ENCODE data around the gene CMC1.

The CMC1 gene

GRCh38 chr3:28300345-28300962 lies 59.0 kb downstream of the CMC1 start:
- Histone ChIP-seq H3K4me1 (ENCODE audit: control insufficient read depth, insufficient read depth, low read length) (no peaks in the 10 kb centered on the region), H3K4me3 (ENCODE audit: low read length in 2 of 2) (no peak overlapping the region), H3K27ac (ENCODE audit: low read length) (no peak overlapping the region), H3K9ac (ENCODE audit: low read length in 2 of 2) (no peak overlapping the region), H3K27me3 (ENCODE audit: control insufficient read depth in 1 of 2, insufficient read depth in 2 of 2, low read length in 2 of 2) (no peaks in the 10 kb centered on the region), H3K9me3 (ENCODE audit: control insufficient read depth in 2 of 2, low read length in 2 of 2) (no peaks in the 10 kb centered on the region), H3K36me3 (ENCODE audit: control insufficient read depth in 2 of 2, insufficient read depth in 2 of 2, low read length in 2 of 2) (peaks cover 0 to 3% of the 10 kb centered on the region in 2 donors)

DNA sequence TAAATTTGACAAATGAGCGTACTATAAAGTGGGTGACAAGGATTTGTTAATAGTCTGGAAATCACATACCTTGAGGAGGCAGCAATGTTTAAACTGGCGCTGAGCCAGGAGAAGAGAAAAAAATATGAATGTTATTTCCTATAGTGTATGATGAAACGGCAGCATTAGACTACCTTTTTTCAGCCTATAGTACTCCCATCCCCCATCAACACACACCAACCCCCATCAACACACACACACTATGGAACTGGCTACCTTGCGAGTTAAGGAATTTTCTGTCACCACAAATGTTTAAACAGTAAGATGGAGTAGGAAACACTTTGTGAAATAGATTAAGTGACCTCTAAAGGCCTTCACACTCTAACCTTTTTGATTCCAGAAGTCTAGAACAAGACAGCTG lies 60.3 kb downstream of the CMC1 start:
- Histone ChIP-seq H3K9ac (ENCODE audit: low read length in 2 of 2) (no peak overlapping the region), H3K27me3 (ENCODE audit: control insufficient read depth in 1 of 2, insufficient read depth in 2 of 2, low read length in 2 of 2) (no peaks in the 10 kb centered on the region), H3K9me3 (ENCODE audit: control insufficient read depth in 2 of 2, low read length in 2 of 2) (no peaks in the 10 kb centered on the region), H3K4me3 (ENCODE audit: low read length in 2 of 2) (no peak overlapping the region), H3K36me3 (ENCODE audit: control insufficient read depth in 2 of 2, insufficient read depth in 2 of 2, low read length in 2 of 2) (peaks cover 0 to 3% of the 10 kb centered on the region in 2 donors), H3K4me1 (ENCODE audit: control insufficient read depth, insufficient read depth, low read length) (no peaks in the 10 kb centered on the region), H3K27ac (ENCODE audit: low read length) (no peak overlapping the region)

DNA sequence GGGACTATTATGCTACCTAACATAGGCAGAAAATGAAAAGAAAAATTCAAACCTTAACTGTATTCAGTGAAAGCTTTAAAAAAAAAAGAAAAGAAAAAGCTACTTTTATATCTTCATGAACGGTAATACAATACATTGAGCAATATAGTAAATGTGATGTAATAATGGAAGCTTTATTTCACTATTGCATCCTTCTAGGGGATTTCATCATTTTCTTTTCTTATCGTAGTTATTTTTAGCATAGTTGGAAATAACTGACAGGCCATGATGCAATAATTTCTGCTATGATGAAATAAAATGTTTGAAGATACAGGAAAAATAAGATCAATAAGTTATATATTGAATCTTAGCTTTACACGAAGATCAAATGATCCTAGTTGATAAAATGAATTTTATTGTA lies 66.8 kb downstream of the CMC1 start:
- Histone ChIP-seq H3K36me3 (ENCODE audit: control insufficient read depth in 2 of 2, insufficient read depth in 2 of 2, low read length in 2 of 2) (no peaks in the 10 kb centered on the region), H3K9ac (ENCODE audit: low read length in 2 of 2) (no peak overlapping the region), H3K4me1 (ENCODE audit: control insufficient read depth, insufficient read depth, low read length) (no peaks in the 10 kb centered on the region)

DNA sequence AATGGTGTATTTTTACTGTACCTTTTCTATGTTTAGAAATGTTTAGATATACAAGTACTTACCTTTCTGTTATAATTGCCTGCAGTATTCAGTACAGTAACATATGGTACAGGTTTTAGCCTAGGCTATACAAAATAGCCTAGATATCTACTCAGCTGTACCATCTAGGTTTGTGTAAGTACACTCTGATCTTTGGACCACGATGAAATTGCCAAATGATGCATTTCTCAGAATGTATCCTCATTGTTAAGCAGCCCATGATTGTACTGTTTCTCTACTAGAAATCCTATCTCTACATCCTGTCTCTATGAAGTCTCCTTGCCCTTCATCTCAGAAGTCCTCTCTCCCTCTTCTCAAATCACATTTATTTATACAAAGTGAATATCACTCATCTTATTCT lies 74.3 kb downstream of the CMC1 start:
- Histone ChIP-seq H3K4me1 (ENCODE audit: control insufficient read depth, insufficient read depth, low read length) (no peaks in the 10 kb centered on the region), H3K9me3 (ENCODE audit: control insufficient read depth in 2 of 2, low read length in 2 of 2) (no peaks in the 10 kb centered on the region), H3K4me3 (ENCODE audit: low read length in 2 of 2) (no peak overlapping the region), H3K27me3 (ENCODE audit: control insufficient read depth in 1 of 2, insufficient read depth in 2 of 2, low read length in 2 of 2) (no peaks in the 10 kb centered on the region), H3K36me3 (ENCODE audit: control insufficient read depth in 2 of 2, insufficient read depth in 2 of 2, low read length in 2 of 2) (no peaks in the 10 kb centered on the region), H3K27ac (ENCODE audit: low read length) (no peak overlapping the region), H3K9ac (ENCODE audit: low read length in 2 of 2) (no peak overlapping the region)

More for the DNA sequence above, 66.8 kb downstream of the CMC1 start:
- Histone ChIP-seq H3K27me3 (ENCODE audit: control insufficient read depth in 1 of 2, insufficient read depth in 2 of 2, low read length in 2 of 2) (no peaks in the 10 kb centered on the region), H3K27ac (ENCODE audit: low read length) (no peak overlapping the region), H3K4me3 (ENCODE audit: low read length in 2 of 2) (no peak overlapping the region), H3K9me3 (ENCODE audit: control insufficient read depth in 2 of 2, low read length in 2 of 2) (no peaks in the 10 kb centered on the region)

DNA sequence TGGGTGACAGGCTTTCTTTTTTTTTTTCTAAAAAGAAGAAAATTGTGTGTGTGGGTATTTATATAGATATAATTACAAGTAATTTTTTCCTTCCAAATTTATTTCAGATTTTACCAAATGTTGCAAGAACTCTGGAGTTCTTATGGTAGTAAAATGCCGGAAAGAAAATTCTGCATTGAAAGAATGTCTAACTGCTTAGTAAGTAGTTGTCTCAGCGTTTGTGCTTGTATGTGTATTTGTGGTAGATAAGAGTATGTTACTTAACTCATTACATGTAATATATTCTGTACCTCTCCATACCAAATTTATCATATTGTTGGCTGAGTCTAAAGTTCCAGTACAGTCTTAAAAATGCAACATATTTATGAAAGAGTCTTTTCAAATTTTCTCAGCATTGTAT lies 74.8 kb downstream of the CMC1 start:
- H3K9me3 ChIP-seq (ENCODE audit: control insufficient read depth in 2 of 2, low read length in 2 of 2) = no peaks in the 10 kb centered on the region
- no peak overlapping the region for H3K27ac ChIP-seq (ENCODE audit: low read length)
- H3K4me1 ChIP-seq (ENCODE audit: control insufficient read depth, insufficient read depth, low read length) = no peaks in the 10 kb centered on the region
- no peak overlapping the region for H3K9ac ChIP-seq (ENCODE audit: low read length in 2 of 2)
- H3K27me3 ChIP-seq (ENCODE audit: control insufficient read depth in 1 of 2, insufficient read depth in 2 of 2, low read length in 2 of 2) = no peaks in the 10 kb centered on the region
- H3K4me3 ChIP-seq (ENCODE audit: low read length in 2 of 2) = no peak overlapping the region
- no peaks in the 10 kb centered on the region for H3K36me3 ChIP-seq (ENCODE audit: control insufficient read depth in 2 of 2, insufficient read depth in 2 of 2, low read length in 2 of 2)

DNA sequence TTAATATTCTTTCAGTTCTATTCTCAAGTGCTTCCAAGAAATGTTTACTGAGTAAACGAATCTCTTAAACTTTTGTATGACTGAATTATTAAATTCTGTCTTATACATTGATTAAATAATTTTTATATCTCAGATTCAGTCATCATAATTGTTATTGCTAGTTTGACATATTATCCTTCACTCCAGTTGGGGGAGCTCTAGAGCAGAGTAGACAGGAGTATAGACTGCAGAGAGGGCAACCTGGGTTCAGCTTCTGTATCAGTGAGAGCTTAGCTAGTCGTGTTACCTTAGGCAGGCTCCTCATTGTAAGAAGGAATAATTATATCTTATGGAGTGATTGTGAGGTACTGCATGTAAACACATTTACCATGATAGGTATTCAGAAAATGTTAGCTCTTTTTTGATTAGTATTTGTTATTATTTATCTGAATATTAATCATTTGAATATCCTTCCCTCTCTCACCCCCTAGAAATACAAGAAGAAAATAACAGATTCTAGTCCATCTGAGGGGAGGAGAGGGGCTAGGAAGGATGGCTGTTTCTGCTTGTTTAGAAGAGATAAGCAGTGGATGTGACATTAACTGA lies 76.1 kb downstream of the CMC1 start:
- H3K9me3 ChIP-seq (ENCODE audit: control insufficient read depth in 2 of 2, low read length in 2 of 2) = no peaks in the 10 kb centered on the region
- H3K4me3 ChIP-seq (ENCODE audit: low read length in 2 of 2) = no peak overlapping the region
- H3K27ac ChIP-seq (ENCODE audit: low read length) = no peak overlapping the region
- H3K27me3 ChIP-seq (ENCODE audit: control insufficient read depth in 1 of 2, insufficient read depth in 2 of 2, low read length in 2 of 2) = no peaks in the 10 kb centered on the region
- H3K9ac ChIP-seq (ENCODE audit: low read length in 2 of 2) = no peak overlapping the region
- H3K36me3 ChIP-seq (ENCODE audit: control insufficient read depth in 2 of 2, insufficient read depth in 2 of 2, low read length in 2 of 2) = no peaks in the 10 kb centered on the region
- H3K4me1 ChIP-seq (ENCODE audit: control insufficient read depth, insufficient read depth, low read length) = no peaks in the 10 kb centered on the region

- Histone ChIP-seq H3K4me3 (ENCODE audit: low read length in 2 of 2) (no peak overlapping the region), H3K27me3 (ENCODE audit: control insufficient read depth in 1 of 2, insufficient read depth in 2 of 2, low read length in 2 of 2) (no peaks in the 10 kb centered on the region), H3K27ac (ENCODE audit: low read length) (no peak overlapping the region), H3K9me3 (ENCODE audit: control insufficient read depth in 2 of 2, low read length in 2 of 2) (no peaks in the 10 kb centered on the region), H3K36me3 (ENCODE audit: control insufficient read depth in 2 of 2, insufficient read depth in 2 of 2, low read length in 2 of 2) (peaks cover 0 to 9% of the 10 kb centered on the region in 2 donors), H3K9ac (ENCODE audit: low read length in 2 of 2) (no peak overlapping the region), H3K4me1 (ENCODE audit: control insufficient read depth, insufficient read depth, low read length) (no peaks in the 10 kb centered on the region)
Observed at GRCh38 chr3:28320981-28321380, 79.6 kb downstream of the CMC1 start.

DNA sequence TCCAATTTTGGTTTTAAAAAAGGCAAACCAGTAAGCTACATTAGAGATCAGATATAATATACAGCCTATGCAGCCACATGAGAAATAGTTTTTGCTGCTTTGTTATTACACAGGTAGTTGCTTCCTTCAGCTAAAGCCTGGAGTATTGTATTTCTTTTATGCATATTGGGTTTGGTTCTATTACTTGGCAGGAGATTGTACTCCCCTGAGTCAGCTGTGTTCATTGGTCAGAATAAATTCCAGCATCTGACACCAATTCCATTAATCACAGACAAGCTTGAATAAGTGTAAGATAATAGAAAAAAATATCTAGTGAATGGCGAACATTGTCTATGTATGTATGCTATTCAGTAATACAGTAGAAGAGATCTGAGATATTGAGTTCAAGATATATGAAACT lies 81.0 kb downstream of the CMC1 start:
- H3K4me3 ChIP-seq (ENCODE audit: low read length in 2 of 2) = no peak overlapping the region
- H3K27me3 ChIP-seq (ENCODE audit: control insufficient read depth in 1 of 2, insufficient read depth in 2 of 2, low read length in 2 of 2) = no peaks in the 10 kb centered on the region
- no peaks in the 10 kb centered on the region for H3K4me1 ChIP-seq (ENCODE audit: control insufficient read depth, insufficient read depth, low read length)
- H3K9me3 ChIP-seq (ENCODE audit: control insufficient read depth in 2 of 2, low read length in 2 of 2) = no peaks in the 10 kb centered on the region
- H3K9ac ChIP-seq (ENCODE audit: low read length in 2 of 2) = no peak overlapping the region
- H3K27ac ChIP-seq (ENCODE audit: low read length) = no peak overlapping the region
- peaks cover 3 to 12% of the 10 kb centered on the region in 2 donors for H3K36me3 ChIP-seq (ENCODE audit: control insufficient read depth in 2 of 2, insufficient read depth in 2 of 2, low read length in 2 of 2)

GRCh38 chr3:28326458-28326926 lies 85.1 kb downstream of the CMC1 start:
- Histone ChIP-seq H3K27me3 (ENCODE audit: control insufficient read depth in 1 of 2, insufficient read depth in 2 of 2, low read length in 2 of 2) (no peaks in the 10 kb centered on the region), H3K4me1 (ENCODE audit: control insufficient read depth, insufficient read depth, low read length) (no peaks in the 10 kb centered on the region), H3K9ac (ENCODE audit: low read length in 2 of 2) (no peak overlapping the region), H3K36me3 (ENCODE audit: control insufficient read depth in 2 of 2, insufficient read depth in 2 of 2, low read length in 2 of 2) (peaks cover 6 to 12% of the 10 kb centered on the region in 2 donors), H3K9me3 (ENCODE audit: control insufficient read depth in 2 of 2, low read length in 2 of 2) (no peaks in the 10 kb centered on the region), H3K27ac (ENCODE audit: low read length) (no peak overlapping the region), H3K4me3 (ENCODE audit: low read length in 2 of 2) (no peak overlapping the region)

- no peak overlapping the region for H3K4me3 ChIP-seq (ENCODE audit: low read length in 2 of 2)
Observed at GRCh38 chr3:28328188-28329151, 87.1 kb downstream of the CMC1 start.

More at GRCh38 chr3:28328188-28329151, 87.1 kb downstream of the CMC1 start:
- no peaks in the 10 kb centered on the region for H3K4me1 ChIP-seq (ENCODE audit: control insufficient read depth, insufficient read depth, low read length)
- H3K36me3 ChIP-seq (ENCODE audit: control insufficient read depth in 2 of 2, insufficient read depth in 2 of 2, low read length in 2 of 2) = peaks cover 6 to 12% of the 10 kb centered on the region in 2 donors
- H3K9ac ChIP-seq (ENCODE audit: low read length in 2 of 2) = no peak overlapping the region
- no peak overlapping the region for H3K27ac ChIP-seq (ENCODE audit: low read length)
- H3K27me3 ChIP-seq (ENCODE audit: control insufficient read depth in 1 of 2, insufficient read depth in 2 of 2, low read length in 2 of 2) = no peaks in the 10 kb centered on the region
- H3K9me3 ChIP-seq (ENCODE audit: control insufficient read depth in 2 of 2, low read length in 2 of 2) = no peaks in the 10 kb centered on the region

Measured in stomach smooth muscle (tissue), 2 donors.